NCI-H774 (cell line): ENCODE measurements around the gene PTTG1.

ENCODE experiments used
- DNase-seq: peaks from one replicate; lab custom pipeline; 2025; lab: John Stamatoyannopoulos, UW

The PTTG1 gene

DNA sequence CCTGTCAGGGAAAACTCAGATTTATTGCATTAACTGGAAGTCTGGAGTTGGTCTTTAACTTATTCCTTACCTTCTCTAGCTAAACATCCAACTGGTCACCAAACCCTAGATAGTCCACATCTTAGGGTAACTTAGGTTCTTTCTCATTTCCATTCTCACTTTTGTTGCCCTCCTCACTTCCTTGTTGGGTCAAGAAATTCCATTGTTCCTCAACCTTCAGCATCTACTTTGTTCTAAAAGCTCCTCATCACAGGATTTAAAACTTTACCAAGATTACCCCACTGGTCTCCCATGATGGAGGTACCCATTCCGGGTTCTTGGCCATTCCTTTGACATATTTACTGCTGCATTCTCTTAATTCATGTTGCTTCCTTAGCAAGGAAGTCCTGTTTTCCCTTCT is 32.1 kb downstream of the PTTG1 start:
- DNase-seq = no peak

DNA sequence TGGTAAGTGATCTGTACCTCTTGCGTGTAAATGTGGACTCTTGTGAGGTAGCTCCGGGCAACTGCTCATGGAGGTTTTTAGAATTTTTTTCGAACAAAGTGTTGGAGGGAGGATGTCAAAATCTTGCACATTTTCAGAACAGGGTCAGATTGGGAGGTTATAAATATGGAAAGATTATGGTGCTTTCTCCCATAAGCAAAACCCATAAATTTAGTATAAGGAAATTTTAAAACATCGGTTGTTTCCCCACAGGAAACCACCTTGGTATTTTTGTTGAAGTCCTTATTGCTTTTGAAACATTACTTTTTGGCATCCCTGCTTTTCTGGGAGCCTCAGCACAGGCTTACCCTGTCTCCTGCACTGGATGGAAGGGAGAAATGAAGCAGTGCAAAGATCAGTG is 33.9 kb downstream of the PTTG1 start:
- no peak for DNase-seq

DNA sequence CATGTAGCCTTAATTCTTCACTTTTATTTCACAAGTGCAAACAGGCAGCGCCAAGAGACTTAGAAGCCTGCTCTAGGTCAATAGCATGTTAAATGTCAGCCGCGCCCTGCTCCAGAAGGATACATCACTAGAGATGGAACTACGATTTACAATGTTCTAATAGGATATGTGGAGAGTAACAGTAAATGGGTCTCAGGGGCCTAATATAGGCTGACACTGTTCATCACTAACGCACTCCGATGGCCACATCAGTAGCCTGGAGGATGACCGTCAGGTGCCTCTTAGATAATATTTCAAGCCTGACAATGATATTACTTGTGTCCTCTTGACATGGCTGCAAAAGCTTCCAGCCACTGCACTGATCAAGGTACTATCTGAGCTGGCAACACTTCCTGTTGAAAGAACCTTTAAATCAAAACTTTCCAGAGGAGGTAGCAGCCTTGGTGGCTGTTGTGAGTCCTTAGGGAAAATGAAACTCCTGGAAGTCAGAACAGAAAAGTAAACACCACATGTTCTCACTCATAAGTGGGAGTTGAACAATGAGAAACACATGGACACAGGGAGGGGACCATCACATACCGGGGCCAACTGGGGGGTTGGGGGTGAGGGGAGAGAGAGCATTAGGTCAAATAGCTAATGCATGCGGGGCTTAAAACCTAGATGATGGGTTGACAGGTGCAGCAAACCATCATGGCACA is 35.0 kb downstream of the PTTG1 start:
- DNase-seq = no peak

DNA sequence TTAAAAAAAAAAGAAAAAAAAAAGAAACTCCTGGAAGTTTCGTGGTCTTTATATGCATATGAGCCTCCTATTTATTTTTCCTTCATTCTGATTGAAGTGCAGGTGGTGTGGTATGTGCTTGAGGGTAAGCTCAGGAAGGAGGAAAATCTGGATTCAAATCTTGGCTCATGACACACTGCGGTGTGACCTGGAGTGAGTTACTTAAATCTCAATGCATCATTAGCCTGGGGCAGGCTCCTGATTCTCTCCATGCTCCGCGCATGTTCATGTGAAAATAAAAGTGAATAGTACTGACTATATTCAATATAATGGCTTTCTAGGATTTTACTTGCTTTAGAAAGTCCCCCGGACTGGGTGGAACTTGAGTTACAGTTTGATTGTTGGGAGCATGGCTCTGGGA is 35.6 kb downstream of the PTTG1 start:
- DNase-seq = no peak

DNA sequence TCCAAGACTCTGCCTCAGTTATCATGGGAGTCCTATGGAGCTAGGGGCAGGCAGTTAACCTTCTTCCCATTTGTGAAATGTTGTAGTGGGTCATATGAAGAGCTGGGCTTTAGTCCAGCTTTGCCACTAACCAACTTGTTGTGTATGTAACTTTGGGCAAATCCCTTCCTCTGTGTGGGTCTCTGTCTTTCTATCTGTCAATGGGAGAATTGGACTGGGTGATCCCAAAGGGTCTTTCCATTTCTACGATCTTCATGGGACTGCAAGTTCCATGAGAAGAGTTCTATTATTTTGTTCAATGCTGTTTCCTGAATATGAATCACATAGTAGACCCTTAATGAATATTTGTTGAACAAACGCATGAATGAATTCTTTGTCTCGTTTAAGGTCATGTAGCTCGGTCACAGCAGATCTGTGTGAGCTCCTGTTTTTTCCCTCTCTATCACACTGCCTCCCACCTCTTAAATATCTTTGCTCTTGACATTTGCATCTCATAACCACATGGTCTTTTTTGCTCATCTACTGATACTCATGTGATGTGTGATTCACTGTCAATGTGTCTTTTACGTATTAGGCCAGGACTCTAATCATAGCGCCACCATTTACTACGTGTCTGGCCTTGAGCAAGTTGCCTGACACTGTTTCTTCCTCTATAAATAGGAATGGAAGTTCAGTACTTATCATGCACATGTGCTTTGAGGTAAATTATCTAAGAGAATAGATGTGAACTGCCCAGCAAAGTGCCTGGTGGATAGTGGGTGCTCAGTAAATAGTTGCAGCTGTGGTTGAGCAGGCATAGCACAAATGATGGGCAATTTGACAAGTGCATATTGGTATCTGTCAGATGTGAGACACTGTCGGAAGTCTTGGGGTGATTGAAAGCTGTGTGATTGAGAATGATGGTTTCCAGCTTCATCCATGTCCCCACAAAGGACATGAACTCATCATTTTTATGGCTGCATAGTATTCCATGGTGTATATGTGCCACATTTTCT is 37.4 kb downstream of the PTTG1 start:
- no peak for DNase-seq

DNA sequence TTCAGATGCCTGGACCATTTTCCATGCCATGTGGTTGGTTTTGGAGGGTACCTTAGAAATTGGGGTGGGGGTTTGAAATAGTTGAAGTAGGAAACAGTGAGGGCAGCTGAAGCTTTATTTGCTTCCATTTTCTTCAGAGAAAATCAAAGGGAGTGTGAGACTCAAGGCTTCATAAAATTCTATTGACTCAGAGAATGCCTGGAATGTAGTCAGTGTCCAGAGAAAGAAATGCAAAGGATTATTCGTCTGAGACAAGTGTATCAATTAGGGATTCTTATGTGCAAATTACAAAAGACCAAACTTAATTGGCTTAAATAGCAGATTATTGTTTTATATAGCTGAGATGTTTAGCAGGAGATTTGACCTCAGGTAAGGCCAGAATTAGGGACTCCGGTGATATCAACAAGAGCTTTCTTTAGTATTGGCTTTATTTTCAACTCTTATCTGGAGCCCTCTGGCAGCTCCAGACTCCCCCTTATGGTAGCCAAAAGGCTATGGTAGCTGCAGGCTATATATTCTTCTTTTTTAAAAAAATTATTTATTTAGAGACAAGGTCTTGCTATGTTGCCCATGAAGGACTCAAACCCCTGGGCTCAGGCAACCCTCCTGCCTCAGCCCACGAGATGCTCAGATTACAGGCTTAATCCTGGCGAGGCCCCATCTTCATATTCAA is 38.9 kb downstream of the PTTG1 start:
- no peak for DNase-seq

DNA sequence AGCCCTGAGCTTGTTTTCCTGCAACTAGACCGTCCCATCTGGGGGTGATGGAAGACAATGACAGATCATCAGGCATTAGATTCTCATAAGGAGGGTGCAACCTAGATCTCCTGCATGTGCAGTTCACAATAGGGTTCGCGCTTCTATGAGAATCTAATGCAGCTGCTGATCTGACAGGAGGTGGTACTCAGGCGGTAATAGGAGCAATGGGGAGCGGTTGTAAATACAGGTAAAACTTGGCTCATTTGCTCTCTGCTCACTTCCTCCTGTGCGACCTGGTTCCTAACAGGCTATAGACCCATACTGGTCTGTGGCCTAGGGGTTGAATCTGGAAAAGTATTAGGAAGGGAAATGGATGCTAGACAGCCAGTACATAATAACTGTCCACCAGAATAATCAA is 39.7 kb downstream of the PTTG1 start:
- DNase-seq = no peak

DNA sequence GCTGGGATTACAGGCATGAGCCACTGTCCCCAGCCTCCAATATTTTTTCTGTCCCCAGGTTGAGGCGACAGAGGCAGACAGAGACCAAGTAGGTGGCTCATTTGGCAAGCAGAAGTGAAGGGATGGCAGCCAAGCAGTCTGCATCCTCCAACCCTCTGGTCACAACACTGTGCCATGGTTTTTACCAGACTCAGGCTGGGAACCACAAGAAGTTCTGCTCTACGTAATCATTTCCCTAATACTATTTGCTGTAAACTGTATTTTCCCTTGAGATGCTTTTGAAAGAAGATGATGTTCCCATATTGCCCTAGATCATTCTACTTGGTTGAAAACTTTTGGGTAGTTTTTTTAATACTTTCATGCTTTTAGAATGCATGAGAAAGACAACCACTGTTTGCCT is 40.5 kb downstream of the PTTG1 start:
- DNase-seq = no peak

DNA sequence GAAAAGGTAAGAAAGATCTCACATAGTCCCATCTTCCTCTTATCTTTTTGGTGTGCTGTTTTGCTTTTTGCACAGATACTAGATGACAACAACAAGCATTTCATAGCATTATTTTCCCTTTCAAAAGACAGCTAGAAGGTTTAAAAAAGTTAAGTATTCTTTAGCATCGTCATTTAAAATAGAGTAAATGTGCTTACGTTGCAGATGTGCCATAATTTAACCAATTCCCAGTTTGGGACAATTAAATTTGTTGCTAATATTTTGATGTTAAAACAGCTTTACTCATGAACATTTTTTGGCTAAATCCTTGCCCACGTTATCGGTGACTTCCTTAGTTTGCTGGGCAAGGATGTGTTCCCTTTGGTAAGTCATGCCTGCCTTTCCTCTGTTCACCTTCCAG is 41.6 kb downstream of the PTTG1 start:
- no peak for DNase-seq

DNA sequence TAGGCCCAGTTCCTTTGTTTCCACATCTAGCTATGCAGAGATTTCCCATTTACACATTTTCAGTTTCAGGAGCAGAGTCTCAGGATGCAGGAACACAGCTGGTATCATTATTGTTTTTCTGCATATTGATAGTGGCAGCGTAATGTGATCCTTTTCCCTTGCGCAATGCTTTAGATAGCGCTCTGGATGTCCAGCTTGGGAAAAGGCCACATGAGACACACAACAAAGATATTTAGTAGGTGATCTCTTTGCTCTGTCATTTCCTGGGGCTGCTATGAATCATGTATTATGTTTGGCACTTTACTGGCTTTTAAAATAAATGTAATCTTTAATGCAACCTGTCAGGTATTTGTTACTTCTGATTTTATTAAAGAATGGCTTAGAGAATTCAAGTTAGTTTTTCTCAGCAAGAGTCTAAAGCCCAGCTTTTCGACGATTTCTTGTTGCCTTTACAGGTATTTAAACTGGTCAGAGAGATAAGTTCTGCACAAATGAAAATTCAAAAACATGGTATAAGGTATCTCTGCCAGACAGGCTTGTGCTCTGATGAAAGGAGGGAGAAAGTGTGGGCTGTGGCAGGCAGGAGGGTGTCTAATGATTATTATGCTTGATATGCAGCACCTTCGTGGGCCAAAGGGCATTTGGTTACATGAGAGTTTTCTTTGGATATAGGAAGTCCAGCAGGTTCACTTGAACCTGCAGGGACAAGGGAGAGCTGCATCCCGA is 42.2 kb downstream of the PTTG1 start:
- DNase-seq = no peak

DNA sequence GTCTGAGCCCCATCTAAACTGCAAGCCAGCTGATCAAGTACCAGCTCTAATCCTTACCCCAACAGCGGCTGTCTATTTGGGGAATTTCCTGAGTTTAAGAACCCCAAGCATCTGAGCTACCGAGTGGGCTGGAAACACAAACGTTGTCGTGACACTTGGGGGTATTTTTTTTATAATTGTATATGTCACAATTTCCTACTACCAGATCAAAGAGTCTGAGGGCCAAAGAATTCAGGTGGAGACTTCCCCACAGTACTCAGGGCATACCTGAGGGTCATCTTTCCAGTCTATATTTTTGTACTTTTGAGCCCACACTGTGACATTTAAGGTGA is 42.8 kb downstream of the PTTG1 start:
- DNase-seq = no peak

DNA sequence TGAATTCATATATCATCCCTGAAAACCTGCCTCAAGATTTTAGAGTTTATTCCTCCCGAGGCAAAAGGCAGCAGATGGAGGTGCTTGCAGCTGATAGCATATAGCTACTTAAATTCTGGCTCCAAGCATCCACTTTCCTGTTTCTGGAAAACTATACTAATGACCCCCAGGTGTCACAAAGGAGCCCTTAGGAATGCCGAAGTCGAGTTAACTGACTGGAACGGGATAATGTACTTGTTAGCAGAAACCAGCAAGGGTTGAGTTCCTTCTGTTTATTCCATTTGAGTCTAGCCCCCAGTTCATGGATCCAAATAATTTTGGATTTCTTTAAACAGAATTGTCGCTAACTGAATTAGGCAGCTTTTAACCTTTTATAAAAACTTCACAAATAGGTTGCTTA is 44.5 kb downstream of the PTTG1 start:
- no peak for DNase-seq

DNA sequence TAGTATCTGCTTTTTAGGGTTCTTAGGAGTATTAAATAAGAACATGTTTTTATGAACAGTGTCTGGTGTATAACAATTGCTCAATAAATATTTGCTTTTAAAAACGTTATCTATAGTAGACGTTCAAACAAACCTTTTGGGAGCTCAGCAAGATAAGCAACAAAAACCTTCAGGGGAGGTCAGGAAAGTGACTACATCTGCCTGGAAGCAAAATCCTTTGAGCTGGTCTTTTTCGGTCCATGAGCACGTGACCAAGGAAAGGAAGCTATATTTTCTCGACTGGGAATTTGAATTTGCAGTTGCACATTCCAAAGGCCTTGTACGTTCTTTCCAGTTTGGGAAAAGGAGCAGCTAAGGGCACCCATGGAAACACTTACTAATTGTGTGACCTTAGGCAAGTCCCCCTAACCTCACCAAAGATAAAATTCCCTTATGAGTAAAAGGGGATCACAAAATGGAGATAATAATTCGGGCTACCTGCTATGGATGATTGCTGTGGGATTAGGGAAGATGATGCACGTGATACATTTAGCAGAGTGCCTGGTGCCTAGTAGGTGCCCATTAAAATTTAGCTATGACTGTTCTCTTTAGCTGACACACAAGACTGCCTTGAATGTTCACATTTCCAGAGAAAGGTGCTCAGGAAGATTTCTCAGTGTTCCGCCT is 45.4 kb downstream of the PTTG1 start:
- DNase-seq = no peak

DNA sequence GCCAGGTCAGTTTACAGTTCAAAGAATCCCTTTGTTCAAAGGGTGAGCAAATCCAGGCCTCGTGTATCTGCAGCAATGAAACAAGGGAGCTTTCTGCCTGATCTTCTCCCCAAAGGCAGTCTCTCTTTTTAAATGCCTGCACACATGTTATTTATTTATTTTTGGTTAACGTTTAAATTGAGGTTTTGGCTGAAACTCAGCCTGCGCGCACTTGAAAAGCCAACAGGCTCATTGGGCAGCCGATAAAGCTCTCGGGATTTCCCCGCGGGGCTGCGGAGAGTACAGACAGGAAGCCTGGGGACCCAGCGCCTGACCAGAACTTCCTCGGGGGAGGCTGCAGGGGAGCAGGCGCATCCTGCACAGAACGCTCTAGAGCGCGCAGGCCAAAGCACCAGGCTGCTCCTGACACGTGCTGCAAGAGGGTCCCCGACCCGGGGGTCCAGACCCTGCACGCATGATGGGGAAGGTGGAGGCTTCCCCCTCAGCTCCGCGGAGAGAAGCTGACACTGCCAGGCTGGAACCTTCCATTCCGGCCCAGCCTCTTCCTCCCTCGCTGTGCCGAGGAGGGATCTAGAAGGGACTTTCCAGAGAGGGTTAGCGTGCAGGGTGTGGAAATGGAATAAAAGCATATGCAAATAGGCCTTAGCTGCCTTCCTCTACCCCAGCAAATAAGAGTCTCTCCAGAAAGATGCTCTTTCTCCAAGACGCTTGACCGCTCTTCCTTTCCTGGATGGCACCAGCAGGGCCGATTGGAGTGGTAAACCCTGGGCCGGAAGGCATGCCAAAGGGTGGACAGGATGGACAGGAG is 46.1 kb downstream of the PTTG1 start:
- DNase-seq = no peak

DNA sequence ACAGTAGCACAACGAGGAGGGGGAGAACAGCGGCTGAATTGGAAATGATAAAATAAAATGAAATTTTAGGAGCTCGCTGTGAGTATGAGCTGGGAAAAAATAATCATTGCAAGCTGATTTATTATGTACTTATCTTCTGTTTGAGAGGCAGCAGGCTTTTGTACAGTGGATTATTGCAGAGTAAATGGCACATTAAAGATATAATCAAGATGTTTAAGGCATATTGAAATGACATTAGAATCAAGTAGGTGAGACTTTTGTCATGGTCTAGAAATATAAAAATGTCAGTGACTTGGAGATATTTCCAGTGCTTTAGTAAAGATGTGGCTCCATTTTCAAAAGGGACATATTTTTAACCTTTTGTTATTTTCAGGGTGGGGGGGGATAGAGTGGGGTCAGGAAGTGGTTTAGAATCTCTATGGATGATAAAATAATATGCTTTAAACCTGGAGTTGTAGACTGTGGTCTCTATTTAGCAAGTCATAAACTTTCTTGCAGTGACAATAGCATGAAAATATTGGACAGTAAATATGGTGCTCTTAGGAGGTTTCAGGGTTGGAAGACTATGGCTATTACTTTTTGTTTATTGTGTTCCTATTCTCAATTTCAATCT is 46.8 kb downstream of the PTTG1 start:
- DNase-seq = no peak

DNA sequence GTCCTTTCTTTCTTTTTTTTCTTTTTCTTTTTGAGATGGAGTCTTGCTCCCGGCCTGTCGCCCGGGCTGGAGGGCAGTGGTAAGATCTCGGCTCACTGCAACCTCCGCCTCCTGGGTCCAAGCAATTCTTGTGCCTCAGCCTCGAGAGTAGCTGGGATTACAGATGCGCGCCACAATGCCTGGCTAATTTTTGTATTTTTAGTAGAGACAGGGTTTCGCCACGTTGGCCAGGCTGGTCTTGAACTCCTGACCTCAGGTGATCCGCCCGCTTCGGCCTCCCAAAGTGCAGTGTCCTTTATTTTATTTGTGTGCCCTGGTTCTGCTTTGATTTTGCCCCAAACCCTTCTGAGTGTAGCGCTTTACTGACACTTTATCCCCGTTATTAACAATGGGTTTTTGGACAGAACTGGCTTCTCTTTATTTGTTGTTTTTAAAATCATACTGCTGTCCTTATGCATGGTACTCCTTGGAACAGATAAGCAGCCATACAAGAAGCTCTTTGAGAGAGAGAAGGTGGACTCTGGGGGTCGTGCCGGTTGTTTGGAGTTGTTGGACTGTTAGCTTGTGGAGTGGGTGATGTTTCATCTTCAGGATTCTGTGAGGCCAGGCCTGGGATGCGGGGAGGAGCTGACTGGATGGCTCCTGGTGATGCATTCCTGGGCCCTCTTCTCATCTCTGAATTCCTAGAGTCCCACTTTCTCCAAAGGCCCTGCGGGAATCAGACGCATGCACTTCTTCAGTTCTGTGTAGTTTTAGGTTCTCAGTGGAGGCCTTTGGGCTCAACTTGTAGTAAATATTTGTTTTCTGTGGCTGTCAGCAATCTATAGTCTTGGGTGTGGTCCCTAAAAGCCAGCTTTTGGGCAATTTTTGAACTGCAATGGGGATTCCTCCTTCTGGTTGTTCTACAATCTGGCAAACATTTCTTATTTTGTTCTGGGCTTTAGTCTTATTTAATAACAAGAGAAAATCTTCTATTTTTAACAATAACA is 47.8 kb downstream of the PTTG1 start:
- no peak for DNase-seq

DNA sequence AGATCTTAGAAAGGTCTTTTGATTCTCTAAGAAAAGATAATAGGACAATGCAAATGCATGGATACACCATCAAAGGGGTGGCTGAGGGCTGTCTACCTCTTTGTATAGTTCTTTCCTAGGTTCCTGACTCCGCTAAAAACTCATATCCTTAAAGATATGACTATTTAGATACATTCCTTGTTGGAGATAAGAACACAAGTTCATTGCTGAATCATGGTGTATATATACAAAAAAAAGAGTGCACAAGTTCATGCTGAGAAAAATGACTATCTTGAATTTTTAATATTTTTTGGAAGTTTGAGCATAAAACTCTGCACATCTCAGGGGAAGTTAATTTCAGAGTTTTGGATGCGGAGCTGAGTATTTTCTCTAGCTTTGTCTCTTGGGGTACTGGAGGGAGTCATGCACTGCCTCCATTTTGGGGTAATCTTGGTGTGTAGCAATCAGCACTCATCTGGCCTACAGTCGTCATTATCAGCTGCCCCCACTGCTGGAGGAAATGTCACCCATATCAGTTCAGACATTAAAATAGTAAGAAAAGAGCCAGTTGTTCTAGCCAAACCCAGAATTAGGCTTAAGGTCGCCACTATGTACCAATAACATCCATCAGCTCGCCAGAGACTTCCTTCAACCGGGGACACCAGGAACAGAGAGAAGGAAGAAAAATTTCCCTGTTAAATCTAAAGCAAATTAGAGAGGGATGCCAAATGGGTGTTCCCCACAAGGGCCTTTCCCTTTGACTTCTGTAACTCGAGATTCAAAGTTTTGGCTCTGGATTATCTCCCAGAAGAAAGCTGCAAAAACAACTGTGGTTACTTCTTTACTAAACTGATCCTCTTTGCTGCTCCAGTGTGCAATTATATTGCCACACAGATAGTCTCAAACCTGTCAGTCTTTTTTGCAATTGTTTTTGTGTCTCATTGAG is 49.0 kb downstream of the PTTG1 start:
- no peak for DNase-seq

DNA sequence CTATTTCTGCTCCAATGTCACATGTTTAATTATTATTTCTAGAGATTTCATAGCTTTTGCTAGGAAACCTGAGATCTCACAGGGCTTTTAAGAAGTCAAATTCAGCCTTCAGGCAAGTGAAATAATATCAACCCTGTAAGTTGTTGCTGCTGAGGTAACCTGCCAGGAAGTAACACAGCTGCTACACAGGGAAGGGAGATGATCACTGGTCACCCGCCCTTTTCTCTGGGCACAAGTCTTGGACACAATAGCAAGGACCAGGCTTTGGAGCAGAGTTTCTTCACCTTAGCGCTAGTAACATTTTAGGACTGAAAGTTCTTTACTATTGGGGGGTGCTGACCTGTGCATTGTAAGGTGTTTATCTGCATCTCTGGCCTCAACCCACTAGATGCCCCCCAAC is 50.1 kb downstream of the PTTG1 start:
- no peak for DNase-seq
